Measurements from ENCODE around the gene COMMD1. TPM values are rescaled to one million over a fixed set of nuclear protein-coding genes. Genes with fewer than 3 reads are reported as not detected.

COMMD1 gene
- total and polyA plus RNA-seq, 2 experiments from 2014 or later: 54.9 to 83.7 TPM

DNA sequence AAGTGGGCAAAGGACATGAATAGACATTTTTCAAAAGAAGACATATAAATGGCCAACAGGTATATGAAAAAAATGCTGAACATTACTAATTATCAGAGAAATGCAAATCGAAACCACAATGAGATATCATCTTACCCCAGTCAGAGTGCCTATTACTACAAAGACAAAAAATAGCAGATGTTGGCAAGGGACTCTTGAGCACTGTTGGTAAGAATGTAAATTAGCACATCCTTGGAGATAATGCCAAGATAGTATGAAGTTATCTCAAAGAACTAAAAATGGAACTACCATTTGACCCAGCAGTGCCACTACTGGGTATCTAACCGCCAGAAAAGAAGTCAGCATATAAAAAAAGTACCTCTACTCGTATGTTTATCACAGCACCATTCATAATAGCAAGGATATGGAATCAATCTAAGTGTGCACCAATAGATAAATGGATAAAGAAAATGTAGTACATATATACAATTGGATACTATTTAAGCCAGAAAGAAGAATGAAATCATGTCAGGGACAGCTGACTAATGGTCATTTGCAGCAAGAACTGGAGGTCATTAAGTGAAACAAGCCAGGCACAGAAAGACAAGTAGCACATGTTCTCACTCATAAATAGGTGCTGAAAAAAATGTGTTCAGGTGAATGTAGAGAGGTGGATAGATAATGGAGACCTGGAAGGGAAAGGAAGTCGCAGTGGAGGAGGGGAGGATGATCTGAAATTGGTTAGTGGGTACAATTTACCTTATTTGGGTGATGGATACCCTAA, 148.7 kb downstream of the COMMD1 start:
- H3K4me3 Mint-ChIP-seq: no peak overlapping the region

DNA sequence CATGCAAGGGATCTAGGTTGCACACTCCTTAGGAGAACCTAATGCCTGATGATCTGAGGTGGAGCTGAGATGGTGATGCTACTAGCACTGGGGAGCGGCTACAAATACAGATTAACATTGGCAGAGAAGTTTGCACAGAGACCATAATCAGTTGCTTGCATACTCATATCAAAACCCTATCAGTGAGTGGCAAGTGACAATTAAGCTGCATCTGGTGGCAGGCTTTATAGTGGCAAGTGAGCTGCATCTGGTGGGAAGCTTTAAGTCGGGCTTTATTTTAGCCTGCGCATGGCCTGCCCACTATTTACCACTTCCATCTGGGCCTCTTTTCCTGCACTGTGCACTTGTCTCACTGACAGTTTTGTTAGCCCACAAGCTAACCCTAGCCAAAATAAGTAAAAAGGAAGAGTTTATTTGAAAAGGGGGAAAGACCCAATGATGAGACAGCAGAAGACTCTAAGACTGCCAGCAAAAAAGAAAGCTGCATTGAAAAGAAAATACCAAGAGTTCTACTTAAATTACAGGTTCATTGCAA, 149.5 kb downstream of the COMMD1 start:
- H3K4me1 ChIP-seq (ENCODE audit: insufficient read depth): peaks cover 17% of the 10 kb centered on the region
- no peaks in the 10 kb centered on the region for H3K27me3 ChIP-seq (ENCODE audit: insufficient read depth)
- ATAC-seq (no peak), DNase-seq (ENCODE audit: low spot score) (no peak)
- H3K27ac ChIP-seq (ENCODE audit: low read depth): no peak overlapping the region
- no peaks in the 10 kb centered on the region for H4K20me1 ChIP-seq (replicated peaks; ENCODE audit: insufficient read depth)
- Mint-ChIP-seq H3K4me3 (no peak overlapping the region), H3K27ac (no peak overlapping the region), H3K27me3 (ENCODE audit: insufficient read depth, low read depth, poor library complexity) (no peaks in the 10 kb centered on the region), H3K36me3 (ENCODE audit: low read depth) (no peaks in the 10 kb centered on the region), H3K9me3 (no peaks in the 10 kb centered on the region), H3K4me1 (peaks cover 18% of the 10 kb centered on the region; the same call in 2 of the 3 replicates)
- H3F3A ChIP-seq (replicated peaks; ENCODE audit: low read depth): no peaks in the 10 kb centered on the region
- no peak overlapping the region for H2AFZ ChIP-seq
- H3K4me2 ChIP-seq: no peak overlapping the region
- no peaks in the 10 kb centered on the region for H3K79me2 ChIP-seq (replicated peaks; ENCODE audit: insufficient read depth)
- no peaks in the 10 kb centered on the region for H3K9me2 ChIP-seq (ENCODE audit: insufficient read depth)
- H3K4me3 ChIP-seq: no peak overlapping the region
- H3K36me3 ChIP-seq (ENCODE audit: insufficient read depth): no peaks in the 10 kb centered on the region
- TF ChIP-seq CREB1 (CRISPR knock-in tag; IDR thresholded peaks at IDR 0.05; ENCODE audit: low read depth) (no peak), EZH2 (IDR thresholded peaks at IDR 0.05; ENCODE audit: low read depth, unreplicated experiment) (no peak), ZNF114 (CRISPR knock-in tag; IDR thresholded peaks at IDR 0.05) (no peak), ZNF331 (CRISPR knock-in tag; IDR thresholded peaks at IDR 0.05; ENCODE audit: low read depth) (no peak), JUNB (IDR thresholded peaks at IDR 0.05; ENCODE audit: unreplicated experiment) (no peak), NANOG (IDR thresholded peaks at IDR 0.05; ENCODE audit: borderline replicate concordance) (no peak), EZH2phosphoT487 (IDR thresholded peaks at IDR 0.05; ENCODE audit: unreplicated experiment) (no peak), STAT1 (IDR thresholded peaks at IDR 0.05; ENCODE audit: unreplicated experiment) (no peak)
- TF ChIP-seq, protein P1, sequence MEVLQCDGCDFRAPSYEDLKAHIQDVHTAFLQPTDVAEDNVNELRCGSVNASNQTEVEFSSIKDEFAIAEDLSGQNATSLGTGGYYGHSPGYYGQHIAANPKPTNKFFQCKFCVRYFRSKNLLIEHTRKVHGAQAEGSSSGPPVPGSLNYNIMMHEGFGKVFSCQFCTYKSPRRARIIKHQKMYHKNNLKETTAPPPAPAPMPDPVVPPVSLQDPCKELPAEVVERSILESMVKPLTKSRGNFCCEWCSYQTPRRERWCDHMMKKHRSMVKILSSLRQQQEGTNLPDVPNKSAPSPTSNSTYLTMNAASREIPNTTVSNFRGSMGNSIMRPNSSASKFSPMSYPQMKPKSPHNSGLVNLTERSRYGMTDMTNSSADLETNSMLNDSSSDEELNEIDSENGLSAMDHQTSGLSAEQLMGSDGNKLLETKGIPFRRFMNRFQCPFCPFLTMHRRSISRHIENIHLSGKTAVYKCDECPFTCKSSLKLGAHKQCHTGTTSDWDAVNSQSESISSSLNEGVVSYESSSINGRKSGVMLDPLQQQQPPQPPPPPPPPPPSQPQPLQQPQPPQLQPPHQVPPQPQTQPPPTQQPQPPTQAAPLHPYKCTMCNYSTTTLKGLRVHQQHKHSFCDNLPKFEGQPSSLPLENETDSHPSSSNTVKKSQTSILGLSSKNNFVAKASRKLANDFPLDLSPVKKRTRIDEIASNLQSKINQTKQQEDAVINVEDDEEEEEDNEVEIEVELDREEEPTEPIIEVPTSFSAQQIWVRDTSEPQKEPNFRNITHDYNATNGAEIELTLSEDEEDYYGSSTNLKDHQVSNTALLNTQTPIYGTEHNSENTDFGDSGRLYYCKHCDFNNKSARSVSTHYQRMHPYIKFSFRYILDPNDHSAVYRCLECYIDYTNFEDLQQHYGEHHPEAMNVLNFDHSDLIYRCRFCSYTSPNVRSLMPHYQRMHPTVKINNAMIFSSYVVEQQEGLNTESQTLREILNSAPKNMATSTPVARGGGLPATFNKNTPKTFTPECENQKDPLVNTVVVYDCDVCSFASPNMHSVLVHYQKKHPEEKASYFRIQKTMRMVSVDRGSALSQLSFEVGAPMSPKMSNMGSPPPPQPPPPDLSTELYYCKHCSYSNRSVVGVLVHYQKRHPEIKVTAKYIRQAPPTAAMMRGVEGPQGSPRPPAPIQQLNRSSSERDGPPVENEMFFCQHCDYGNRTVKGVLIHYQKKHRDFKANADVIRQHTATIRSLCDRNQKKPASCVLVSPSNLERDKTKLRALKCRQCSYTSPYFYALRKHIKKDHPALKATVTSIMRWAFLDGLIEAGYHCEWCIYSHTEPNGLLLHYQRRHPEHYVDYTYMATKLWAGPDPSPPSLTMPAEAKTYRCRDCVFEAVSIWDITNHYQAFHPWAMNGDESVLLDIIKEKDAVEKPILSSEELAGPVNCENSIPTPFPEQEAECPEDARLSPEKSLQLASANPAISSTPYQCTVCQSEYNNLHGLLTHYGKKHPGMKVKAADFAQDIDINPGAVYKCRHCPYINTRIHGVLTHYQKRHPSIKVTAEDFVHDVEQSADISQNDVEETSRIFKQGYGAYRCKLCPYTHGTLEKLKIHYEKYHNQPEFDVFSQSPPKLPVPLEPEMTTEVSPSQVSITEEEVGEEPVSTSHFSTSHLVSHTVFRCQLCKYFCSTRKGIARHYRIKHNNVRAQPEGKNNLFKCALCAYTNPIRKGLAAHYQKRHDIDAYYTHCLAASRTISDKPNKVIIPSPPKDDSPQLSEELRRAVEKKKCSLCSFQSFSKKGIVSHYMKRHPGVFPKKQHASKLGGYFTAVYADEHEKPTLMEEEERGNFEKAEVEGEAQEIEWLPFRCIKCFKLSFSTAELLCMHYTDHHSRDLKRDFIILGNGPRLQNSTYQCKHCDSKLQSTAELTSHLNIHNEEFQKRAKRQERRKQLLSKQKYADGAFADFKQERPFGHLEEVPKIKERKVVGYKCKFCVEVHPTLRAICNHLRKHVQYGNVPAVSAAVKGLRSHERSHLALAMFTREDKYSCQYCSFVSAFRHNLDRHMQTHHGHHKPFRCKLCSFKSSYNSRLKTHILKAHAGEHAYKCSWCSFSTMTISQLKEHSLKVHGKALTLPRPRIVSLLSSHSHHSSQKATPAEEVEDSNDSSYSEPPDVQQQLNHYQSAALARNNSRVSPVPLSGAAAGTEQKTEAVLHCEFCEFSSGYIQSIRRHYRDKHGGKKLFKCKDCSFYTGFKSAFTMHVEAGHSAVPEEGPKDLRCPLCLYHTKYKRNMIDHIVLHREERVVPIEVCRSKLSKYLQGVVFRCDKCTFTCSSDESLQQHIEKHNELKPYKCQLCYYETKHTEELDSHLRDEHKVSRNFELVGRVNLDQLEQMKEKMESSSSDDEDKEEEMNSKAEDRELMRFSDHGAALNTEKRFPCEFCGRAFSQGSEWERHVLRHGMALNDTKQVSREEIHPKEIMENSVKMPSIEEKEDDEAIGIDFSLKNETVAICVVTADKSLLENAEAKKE (CRISPR knock-in tag; IDR thresholded peaks at IDR 0.05): no peak
- TF ChIP-seq, protein P2, sequence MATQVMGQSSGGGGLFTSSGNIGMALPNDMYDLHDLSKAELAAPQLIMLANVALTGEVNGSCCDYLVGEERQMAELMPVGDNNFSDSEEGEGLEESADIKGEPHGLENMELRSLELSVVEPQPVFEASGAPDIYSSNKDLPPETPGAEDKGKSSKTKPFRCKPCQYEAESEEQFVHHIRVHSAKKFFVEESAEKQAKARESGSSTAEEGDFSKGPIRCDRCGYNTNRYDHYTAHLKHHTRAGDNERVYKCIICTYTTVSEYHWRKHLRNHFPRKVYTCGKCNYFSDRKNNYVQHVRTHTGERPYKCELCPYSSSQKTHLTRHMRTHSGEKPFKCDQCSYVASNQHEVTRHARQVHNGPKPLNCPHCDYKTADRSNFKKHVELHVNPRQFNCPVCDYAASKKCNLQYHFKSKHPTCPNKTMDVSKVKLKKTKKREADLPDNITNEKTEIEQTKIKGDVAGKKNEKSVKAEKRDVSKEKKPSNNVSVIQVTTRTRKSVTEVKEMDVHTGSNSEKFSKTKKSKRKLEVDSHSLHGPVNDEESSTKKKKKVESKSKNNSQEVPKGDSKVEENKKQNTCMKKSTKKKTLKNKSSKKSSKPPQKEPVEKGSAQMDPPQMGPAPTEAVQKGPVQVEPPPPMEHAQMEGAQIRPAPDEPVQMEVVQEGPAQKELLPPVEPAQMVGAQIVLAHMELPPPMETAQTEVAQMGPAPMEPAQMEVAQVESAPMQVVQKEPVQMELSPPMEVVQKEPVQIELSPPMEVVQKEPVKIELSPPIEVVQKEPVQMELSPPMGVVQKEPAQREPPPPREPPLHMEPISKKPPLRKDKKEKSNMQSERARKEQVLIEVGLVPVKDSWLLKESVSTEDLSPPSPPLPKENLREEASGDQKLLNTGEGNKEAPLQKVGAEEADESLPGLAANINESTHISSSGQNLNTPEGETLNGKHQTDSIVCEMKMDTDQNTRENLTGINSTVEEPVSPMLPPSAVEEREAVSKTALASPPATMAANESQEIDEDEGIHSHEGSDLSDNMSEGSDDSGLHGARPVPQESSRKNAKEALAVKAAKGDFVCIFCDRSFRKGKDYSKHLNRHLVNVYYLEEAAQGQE (IDR thresholded peaks at IDR 0.05; ENCODE audit: unreplicated experiment): no peak

More for the DNA sequence above, 148.7 kb downstream of the COMMD1 start:
- ATAC-seq (no peak), DNase-seq (ENCODE audit: low spot score) (no peak)
- H3K9me2 ChIP-seq (ENCODE audit: insufficient read depth): no peaks in the 10 kb centered on the region
- TF ChIP-seq NANOG (IDR thresholded peaks at IDR 0.05; ENCODE audit: borderline replicate concordance): no peak
- peaks cover 26% of the 10 kb centered on the region for H3K4me1 Mint-ChIP-seq
- no peak overlapping the region for H2AFZ ChIP-seq
- peaks cover 25% of the 10 kb centered on the region for H3K4me1 ChIP-seq (ENCODE audit: insufficient read depth)
- H3K4me2 ChIP-seq: no peak overlapping the region
- no peak overlapping the region for H3K27ac ChIP-seq (ENCODE audit: low read depth)
- H3K36me3 Mint-ChIP-seq (ENCODE audit: low read depth): no peaks in the 10 kb centered on the region
- no peaks in the 10 kb centered on the region for H3K27me3 Mint-ChIP-seq (ENCODE audit: insufficient read depth, low read depth, poor library complexity)
- no peaks in the 10 kb centered on the region for H3K9me3 Mint-ChIP-seq
- no peak overlapping the region for H3K27ac Mint-ChIP-seq
- no peak overlapping the region for H3K4me3 ChIP-seq
- no peaks in the 10 kb centered on the region for H3K36me3 ChIP-seq (ENCODE audit: insufficient read depth)
- no peaks in the 10 kb centered on the region for H3F3A ChIP-seq (replicated peaks; ENCODE audit: low read depth)
- H4K20me1 ChIP-seq (replicated peaks; ENCODE audit: insufficient read depth): no peaks in the 10 kb centered on the region
- H3K79me2 ChIP-seq (replicated peaks; ENCODE audit: insufficient read depth): no peaks in the 10 kb centered on the region
- no peaks in the 10 kb centered on the region for H3K27me3 ChIP-seq (ENCODE audit: insufficient read depth)

Data from GM23338 (cell line).